ENCODE results near the gene KSR2. TPM values are rescaled to one million over a fixed set of nuclear protein-coding genes. Genes with fewer than 3 reads are reported as not detected.

Gene KSR2
- total RNA-seq, 2 donors from 2014 or later, result 0.07 to 0.08 TPM

DNA sequence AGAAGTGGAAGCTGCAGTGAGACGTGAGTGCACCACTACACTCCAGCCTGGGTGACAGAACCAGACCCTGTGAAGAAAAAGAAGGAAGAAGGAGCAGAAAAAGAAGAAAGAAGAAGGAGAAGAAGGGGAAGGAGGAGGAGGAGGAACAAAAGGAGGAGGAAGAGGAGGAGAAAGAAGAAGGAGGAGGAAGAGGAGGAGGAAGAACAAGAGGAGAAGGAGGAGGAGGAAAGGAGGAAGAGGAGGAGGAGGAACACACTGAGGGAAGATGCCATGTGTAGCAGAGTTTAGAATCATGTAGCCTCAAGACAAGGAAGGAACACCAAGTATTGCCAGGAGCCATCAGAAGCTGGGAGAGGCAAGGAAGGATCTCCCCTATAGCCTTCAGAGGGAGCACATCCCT, 241.5 kb downstream of the KSR2 start:
- no peak overlapping the region for H3K4me3 ChIP-seq
- H3K4me1 ChIP-seq, result no peaks in the 10 kb centered on the region
- no peaks in the 10 kb centered on the region for H3K9me3 ChIP-seq
- DNase-seq (ENCODE audit: low spot score), result no peak
- no peak overlapping the region for H3K27ac ChIP-seq
- H3K27me3 ChIP-seq, result no peaks in the 10 kb centered on the region
- TF ChIP-seq, protein P1, sequence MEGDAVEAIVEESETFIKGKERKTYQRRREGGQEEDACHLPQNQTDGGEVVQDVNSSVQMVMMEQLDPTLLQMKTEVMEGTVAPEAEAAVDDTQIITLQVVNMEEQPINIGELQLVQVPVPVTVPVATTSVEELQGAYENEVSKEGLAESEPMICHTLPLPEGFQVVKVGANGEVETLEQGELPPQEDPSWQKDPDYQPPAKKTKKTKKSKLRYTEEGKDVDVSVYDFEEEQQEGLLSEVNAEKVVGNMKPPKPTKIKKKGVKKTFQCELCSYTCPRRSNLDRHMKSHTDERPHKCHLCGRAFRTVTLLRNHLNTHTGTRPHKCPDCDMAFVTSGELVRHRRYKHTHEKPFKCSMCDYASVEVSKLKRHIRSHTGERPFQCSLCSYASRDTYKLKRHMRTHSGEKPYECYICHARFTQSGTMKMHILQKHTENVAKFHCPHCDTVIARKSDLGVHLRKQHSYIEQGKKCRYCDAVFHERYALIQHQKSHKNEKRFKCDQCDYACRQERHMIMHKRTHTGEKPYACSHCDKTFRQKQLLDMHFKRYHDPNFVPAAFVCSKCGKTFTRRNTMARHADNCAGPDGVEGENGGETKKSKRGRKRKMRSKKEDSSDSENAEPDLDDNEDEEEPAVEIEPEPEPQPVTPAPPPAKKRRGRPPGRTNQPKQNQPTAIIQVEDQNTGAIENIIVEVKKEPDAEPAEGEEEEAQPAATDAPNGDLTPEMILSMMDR (IDR thresholded peaks at IDR 0.05), result no peak
- H3K36me3 ChIP-seq, result no peaks in the 10 kb centered on the region

GRCh38 chr12:117724543-117724942, 244.2 kb downstream of the KSR2 start:
- H3K36me3 ChIP-seq, result no peaks in the 10 kb centered on the region
- H3K4me3 ChIP-seq, result no peak overlapping the region
- no peaks in the 10 kb centered on the region for H3K9me3 ChIP-seq
- H3K4me1 ChIP-seq, result no peaks in the 10 kb centered on the region
- TF ChIP-seq, protein P1 (IDR thresholded peaks at IDR 0.05), result no peak
- H3K27me3 ChIP-seq, result no peaks in the 10 kb centered on the region
- no peak overlapping the region for H3K27ac ChIP-seq
- DNase-seq (ENCODE audit: low spot score), result no peak

DNA sequence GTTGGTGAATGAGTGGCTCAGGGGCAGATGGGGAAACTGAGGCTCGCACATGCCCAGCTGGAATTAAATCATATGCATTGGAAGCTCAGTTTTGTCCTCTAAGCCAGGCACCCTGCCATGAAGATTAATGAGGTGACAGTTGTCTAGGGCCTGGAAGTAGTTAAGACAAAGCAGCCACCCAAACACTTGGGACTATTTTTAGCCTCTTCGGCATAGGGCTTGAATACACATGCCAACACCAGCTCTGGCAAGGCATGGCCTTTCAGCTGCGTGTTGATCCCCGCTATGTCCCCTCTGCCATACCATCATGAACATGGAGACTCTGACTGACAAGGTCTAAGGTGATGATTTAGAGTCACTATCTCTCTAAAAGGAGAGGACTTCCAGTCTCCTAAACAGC, 250.2 kb downstream of the KSR2 start:
- TF ChIP-seq, protein P1 (IDR thresholded peaks at IDR 0.05), result no peak
- DNase-seq (ENCODE audit: low spot score), result no peak
- H3K4me1 ChIP-seq, result peaks cover 0 to 4% of the 10 kb centered on the region in 2 donors
- no peaks in the 10 kb centered on the region for H3K36me3 ChIP-seq
- H3K9me3 ChIP-seq, result no peaks in the 10 kb centered on the region
- H3K4me3 ChIP-seq, result no peak overlapping the region
- H3K27ac ChIP-seq, result no peak overlapping the region
- H3K27me3 ChIP-seq, result no peaks in the 10 kb centered on the region

DNA sequence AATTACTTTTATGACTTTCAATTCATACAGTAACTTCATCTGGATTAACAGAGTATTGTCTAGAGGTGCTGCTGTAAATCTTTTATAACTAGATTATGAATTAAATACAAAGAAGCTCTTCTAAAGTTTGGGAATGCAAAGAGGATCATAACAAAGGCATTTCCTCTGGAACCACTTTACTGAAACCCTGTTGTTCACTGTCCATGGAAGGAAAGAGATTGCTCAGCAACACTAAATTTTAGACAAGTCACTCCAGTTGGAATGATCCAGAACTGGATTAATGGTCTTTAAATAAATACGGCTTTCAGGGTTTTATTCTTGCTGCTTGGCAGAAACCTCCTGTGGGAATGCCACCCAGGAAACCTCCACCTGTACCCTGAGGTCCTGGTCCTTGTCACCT, 250.6 kb downstream of the KSR2 start:
- H3K36me3 ChIP-seq, result no peaks in the 10 kb centered on the region
- TF ChIP-seq, protein P1 (IDR thresholded peaks at IDR 0.05), result no peak
- no peak for DNase-seq (ENCODE audit: low spot score)
- no peak overlapping the region for H3K4me3 ChIP-seq
- peaks cover 0 to under 1% of the 10 kb centered on the region in 2 donors for H3K27me3 ChIP-seq
- H3K27ac ChIP-seq, result no peak overlapping the region
- peaks cover 0 to 4% of the 10 kb centered on the region in 2 donors for H3K4me1 ChIP-seq
- no peaks in the 10 kb centered on the region for H3K9me3 ChIP-seq

GRCh38 chr12:117714203-117714602, 254.6 kb downstream of the KSR2 start:
- H3K4me3 ChIP-seq, result no peak overlapping the region
- no peaks in the 10 kb centered on the region for H3K9me3 ChIP-seq
- H3K27ac ChIP-seq, result no peak overlapping the region
- H3K36me3 ChIP-seq, result no peaks in the 10 kb centered on the region
- TF ChIP-seq, protein P1 (IDR thresholded peaks at IDR 0.05), result no peak
- DNase-seq (ENCODE audit: low spot score), result no peak
- peaks cover 0 to 3% of the 10 kb centered on the region in 2 donors for H3K27me3 ChIP-seq
- peaks cover 0 to 4% of the 10 kb centered on the region in 2 donors for H3K4me1 ChIP-seq

- no peaks in the 10 kb centered on the region for H3K36me3 ChIP-seq
- no peak overlapping the region for H3K4me3 ChIP-seq
- no peaks in the 10 kb centered on the region for H3K4me1 ChIP-seq
- no peak for DNase-seq (ENCODE audit: low spot score)
- peaks cover 0 to 3% of the 10 kb centered on the region in 2 donors for H3K27me3 ChIP-seq
- TF ChIP-seq, protein P1 (IDR thresholded peaks at IDR 0.05), result no peak
- no peak overlapping the region for H3K27ac ChIP-seq
- no peaks in the 10 kb centered on the region for H3K9me3 ChIP-seq
These were observed 258.7 kb downstream of the KSR2 start for GRCh38 chr12:117710121-117710520.

Data from right atrium auricular region (tissue), 2 donors.